DND-41 (cell line): ENCODE results near the gene KIF2C.

Source experiments
- EZH2 ChIP-seq: IDR thresholded peaks from 3 replicates; pipeline ENCODE4 v1.6.1; 2012; ENCODE audit warnings: borderline replicate concordance, low read depth, mild to moderate bottlenecking, moderate library complexity, low read length, inconsistent platforms; ENCODE audit not compliant: severe bottlenecking
- TF ChIP-seq, protein P1 (sequence below): IDR thresholded peaks from 2 replicates; pipeline ENCODE4 v1.5.1; 2012; ENCODE audit warnings: borderline replicate concordance, low read length, moderate library complexity, mild to moderate bottlenecking; ENCODE audit not compliant: poor library complexity, severe bottlenecking; ENCODE audit errors: extremely low read depth

DNA sequence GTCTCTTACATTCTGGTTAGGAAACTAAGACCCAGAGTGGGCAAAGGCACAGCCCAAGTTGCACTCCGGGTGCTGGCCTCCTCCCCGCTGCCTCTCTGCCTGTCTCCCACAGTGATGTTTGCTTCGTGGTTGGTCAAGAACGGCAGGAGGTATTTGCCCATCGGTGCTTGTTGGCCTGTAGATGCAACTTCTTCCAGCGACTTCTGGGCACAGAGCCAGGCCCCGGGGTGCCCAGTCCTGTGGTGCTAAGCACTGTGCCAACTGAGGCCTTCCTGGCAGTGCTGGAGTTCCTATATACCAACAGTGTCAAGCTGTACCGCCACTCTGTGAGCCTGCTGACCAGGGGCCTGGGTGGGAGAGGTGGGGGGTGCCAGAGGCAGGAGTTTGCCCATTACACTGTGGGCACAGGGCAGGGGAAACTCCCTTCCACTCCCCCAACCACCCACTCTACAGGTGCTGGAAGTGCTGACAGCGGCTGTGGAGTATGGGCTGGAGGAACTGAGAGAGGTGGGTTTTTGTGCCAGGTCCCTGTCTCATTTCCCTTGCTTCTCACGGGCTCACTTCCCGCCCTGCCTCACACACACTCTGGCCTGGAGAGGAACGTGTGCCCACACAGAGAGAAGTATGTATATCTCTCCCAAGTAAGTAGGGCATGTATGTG is 70.6 kb downstream of the KIF2C start:
- TF ChIP-seq, protein P1, sequence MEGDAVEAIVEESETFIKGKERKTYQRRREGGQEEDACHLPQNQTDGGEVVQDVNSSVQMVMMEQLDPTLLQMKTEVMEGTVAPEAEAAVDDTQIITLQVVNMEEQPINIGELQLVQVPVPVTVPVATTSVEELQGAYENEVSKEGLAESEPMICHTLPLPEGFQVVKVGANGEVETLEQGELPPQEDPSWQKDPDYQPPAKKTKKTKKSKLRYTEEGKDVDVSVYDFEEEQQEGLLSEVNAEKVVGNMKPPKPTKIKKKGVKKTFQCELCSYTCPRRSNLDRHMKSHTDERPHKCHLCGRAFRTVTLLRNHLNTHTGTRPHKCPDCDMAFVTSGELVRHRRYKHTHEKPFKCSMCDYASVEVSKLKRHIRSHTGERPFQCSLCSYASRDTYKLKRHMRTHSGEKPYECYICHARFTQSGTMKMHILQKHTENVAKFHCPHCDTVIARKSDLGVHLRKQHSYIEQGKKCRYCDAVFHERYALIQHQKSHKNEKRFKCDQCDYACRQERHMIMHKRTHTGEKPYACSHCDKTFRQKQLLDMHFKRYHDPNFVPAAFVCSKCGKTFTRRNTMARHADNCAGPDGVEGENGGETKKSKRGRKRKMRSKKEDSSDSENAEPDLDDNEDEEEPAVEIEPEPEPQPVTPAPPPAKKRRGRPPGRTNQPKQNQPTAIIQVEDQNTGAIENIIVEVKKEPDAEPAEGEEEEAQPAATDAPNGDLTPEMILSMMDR = no peak
- no peak for TF ChIP-seq EZH2
